AG09319 (cell line): ENCODE data around the gene SERPINA10.
A peak's percentile ranks its signal among the peaks of the same experiment; 100 is the strongest.

Experiments used
- DNase-seq: peaks from one replicate; pipeline ENCODE4 v3.0.0-alpha.2; 2010; ENCODE audit warnings: low read depth; ENCODE audit errors: extremely low read depth
- CTCF ChIP-seq: IDR thresholded peaks from 2 replicates; pipeline ENCODE4 v1.5.1; 2011; ENCODE audit warnings: low read depth, mild to moderate bottlenecking, inconsistent platforms, low read length, moderate library complexity

Gene SERPINA10

GRCh38 chr14:94322648-94323570 lies 29.8 kb upstream of the SERPINA10 start, which contains the start of gene SERPINA6:
SERPINA6 (minus strand) TSS chr14:94323336; CDS start chr14:94314648, 8,688 bp downstream.
- no peak for TF ChIP-seq CTCF
- DNase-seq, result no peak

- TF ChIP-seq CTCF, result no peak
- no peak for DNase-seq
Measured at GRCh38 chr14:94321421-94322271, 28.6 kb upstream of the SERPINA10 start.

GRCh38 chr14:94320243-94320642 lies 27.2 kb upstream of the SERPINA10 start:
- TF ChIP-seq CTCF, result no peak

GRCh38 chr14:94317259-94317658 lies 24.2 kb upstream of the SERPINA10 start:
- DNase-seq, result peak; percentile 16
- no peak for TF ChIP-seq CTCF

More at GRCh38 chr14:94320243-94320642, 27.2 kb upstream of the SERPINA10 start:
- DNase-seq, result no peak

GRCh38 chr14:94316692-94317091 lies 23.6 kb upstream of the SERPINA10 start:
- DNase-seq, result no peak
- TF ChIP-seq CTCF, result no peak

- no peak for DNase-seq
- no peak for TF ChIP-seq CTCF
Measured at GRCh38 chr14:94314890-94315289, 21.8 kb upstream of the SERPINA10 start.
